Omental fat pad (tissue), 4 donors: ENCODE measurements around the gene MAST2. TPM values are rescaled to one million over a fixed set of nuclear protein-coding genes. Genes with fewer than 3 reads are reported as not detected.
"Not testable (repeated sequence)": the region's sequence is repeated elsewhere in the genome, so short reads cannot be mapped to it uniquely, and the experiment has no call there.

Source experiments
- ATAC-seq: fragments of 150-250 bp; one replicate; pipeline ENCODE4 v1.9.1; 2016; ENCODE audit warnings: mild to moderate bottlenecking, moderate library complexity; ENCODE audit not compliant: low FRiP score
- DNase-seq: peaks from one replicate; pipeline ENCODE4 v3.0.0-alpha.2; 2019; ENCODE audit warnings: low spot score
- CTCF ChIP-seq, 3 donors: fragments of 450-650 bp; IDR thresholded peaks; one replicate each; pipeline ENCODE4 v1.5.1; 2016 to 2017; ENCODE audit warnings: antibody characterized with exemption in 3 of 3, mild to moderate bottlenecking in 3 of 3, moderate library complexity in 2 of 3
- total RNA-seq, 4 donors: library from RNA; depleted of rRNA; stranded (reverse); fragments of >200 nt; gene quantifications; one replicate each; pipeline ENCODE4 v1.1.0, GENCODE V29; 2016

The MAST2 gene
- total RNA-seq, 4 donors from 2014 or later: 12.0 to 22.0 (median 18.1) TPM

- DNase-seq (no peak), ATAC-seq (no peak)
- TF ChIP-seq CTCF (IDR thresholded peaks at IDR 0.05): no peak
Observed at GRCh38 chr1:45926330-45926729, 122.9 kb downstream of the MAST2 start.

- DNase-seq, ATAC-seq: not testable (repeated sequence)
Observed at GRCh38 chr1:45927231-45927915, 124.0 kb downstream of the MAST2 start.

GRCh38 chr1:45928486-45929205, 125.2 kb downstream of the MAST2 start:
- ATAC-seq (no peak), DNase-seq (no peak)
- TF ChIP-seq CTCF (IDR thresholded peaks at IDR 0.05): no peak

GRCh38 chr1:45929257-45929687, 125.9 kb downstream of the MAST2 start:
- no peak for DNase-seq
- no peak for TF ChIP-seq CTCF (IDR thresholded peaks at IDR 0.05)
- peak; percentile 75 for ATAC-seq

- ATAC-seq: no peak
- no peak for TF ChIP-seq CTCF (IDR thresholded peaks at IDR 0.05)
- no peak for DNase-seq
Observed at GRCh38 chr1:45930258-45931150, 127.1 kb downstream of the MAST2 start.

- DNase-seq, ATAC-seq: not testable (repeated sequence)
Observed at GRCh38 chr1:45932205-45932604, 128.8 kb downstream of the MAST2 start.

GRCh38 chr1:45934947-45935346, 131.5 kb downstream of the MAST2 start:
- DNase-seq (no peak), ATAC-seq (no peak)
- TF ChIP-seq CTCF (IDR thresholded peaks at IDR 0.05): no peak
